Progenitor cell of endocrine pancreas (in vitro differentiated cells): ENCODE measurements around the gene DCBLD2. TPM values are rescaled to one million over a fixed set of nuclear protein-coding genes. Genes with fewer than 3 reads are reported as not detected.
"Not testable (repeated sequence)": the region's sequence is repeated elsewhere in the genome, so short reads cannot be mapped to it uniquely, and the experiment has no call there.

Experiments used
- DNase-seq: peaks from one replicate; pipeline ENCODE4 v3.0.0; 2021; ENCODE audit warnings: low spot score; ENCODE audit not compliant: unreplicated experiment
- H3K27ac Mint-ChIP-seq: 2 replicates; pipeline ENCODE4 v1.8.0; 2021; ENCODE audit warnings: mild to moderate bottlenecking, moderate library complexity, mixed read lengths
- H3K27me3 Mint-ChIP-seq: 2 replicates; pipeline ENCODE4 v1.8.0; 2021; ENCODE audit warnings: mixed read lengths
- H3K36me3 Mint-ChIP-seq: 2 replicates; pipeline ENCODE4 v1.8.0; 2022; ENCODE audit warnings: mixed read lengths; ENCODE audit not compliant: insufficient read depth
- H3K4me1 Mint-ChIP-seq: 2 replicates; pipeline ENCODE4 v1.8.0; 2021; ENCODE audit warnings: low read depth, mixed read lengths
- H3K4me3 Mint-ChIP-seq: 2 replicates; pipeline ENCODE4 v1.8.0; 2021; ENCODE audit warnings: low read depth, mild to moderate bottlenecking, moderate library complexity, mixed read lengths
- H3K9me3 Mint-ChIP-seq: 2 replicates; pipeline ENCODE4 v1.8.0; 2021; ENCODE audit warnings: low read depth, mixed read lengths
- CTCF ChIP-seq: fragments of 200-600 bp; sonication (generic); IDR thresholded peaks from one replicate; pipeline ENCODE4 v1.5.0; 2021; ENCODE audit warnings: antibody characterized with exemption, mild to moderate bottlenecking; ENCODE audit not compliant: unreplicated experiment
- total RNA-seq: library from RNA; stranded (reverse); gene quantifications from 2 replicates; pipeline ENCODE4 v1.2.1, GENCODE V29; 2021

DCBLD2 gene
- total RNA-seq, 1 donor from 2014 or later = 85.5 TPM

- H3K27me3 Mint-ChIP-seq = no peaks in the 10 kb centered on the region
- peaks cover 37% of the 10 kb centered on the region for H3K9me3 Mint-ChIP-seq
- no peak for TF ChIP-seq CTCF
- H3K4me3 Mint-ChIP-seq = no peak overlapping the region
- H3K27ac Mint-ChIP-seq = no peak overlapping the region
- H3K4me1 Mint-ChIP-seq = no peaks in the 10 kb centered on the region
- no peak for DNase-seq
- peaks cover 53% of the 10 kb centered on the region for H3K36me3 Mint-ChIP-seq
These were observed 32.1 kb downstream of the DCBLD2 start for GRCh38 chr3:98869391-98869790.

GRCh38 chr3:98857971-98858370 is 43.5 kb downstream of the DCBLD2 start:
- not testable (repeated sequence) for DNase-seq, H3K4me3 Mint-ChIP-seq, H3K27me3 Mint-ChIP-seq, H3K4me1 Mint-ChIP-seq, H3K27ac Mint-ChIP-seq
- peaks cover 37% of the 10 kb centered on the region for H3K9me3 Mint-ChIP-seq
- H3K36me3 Mint-ChIP-seq = peaks cover 61% of the 10 kb centered on the region

- H3K4me1 Mint-ChIP-seq, H3K4me3 Mint-ChIP-seq, DNase-seq, H3K27me3 Mint-ChIP-seq, H3K27ac Mint-ChIP-seq: not testable (repeated sequence)
- Mint-ChIP-seq H3K36me3 (peaks cover 55% of the 10 kb centered on the region), H3K9me3 (peaks cover 37% of the 10 kb centered on the region)
These were observed 44.2 kb downstream of the DCBLD2 start for GRCh38 chr3:98857258-98857657.

GRCh38 chr3:98856724-98857123 is 44.8 kb downstream of the DCBLD2 start:
- no peak for DNase-seq
- Mint-ChIP-seq H3K4me1 (no peaks in the 10 kb centered on the region), H3K36me3 (peaks cover 52% of the 10 kb centered on the region), H3K4me3 (no peak overlapping the region), H3K9me3 (peaks cover 33% of the 10 kb centered on the region), H3K27ac (no peak overlapping the region), H3K27me3 (no peaks in the 10 kb centered on the region)
- no peak for TF ChIP-seq CTCF

- H3K4me3 Mint-ChIP-seq = no peak overlapping the region
- no peak for TF ChIP-seq CTCF
- H3K27ac Mint-ChIP-seq = no peak overlapping the region
- no peak for DNase-seq
- H3K9me3 Mint-ChIP-seq = peaks cover 25% of the 10 kb centered on the region
- H3K36me3 Mint-ChIP-seq = peaks cover 43% of the 10 kb centered on the region
- no peaks in the 10 kb centered on the region for H3K27me3 Mint-ChIP-seq
- no peaks in the 10 kb centered on the region for H3K4me1 Mint-ChIP-seq
These were observed 45.6 kb downstream of the DCBLD2 start for GRCh38 chr3:98855806-98856400.

- H3K36me3 Mint-ChIP-seq = peaks cover 14% of the 10 kb centered on the region
- no peaks in the 10 kb centered on the region for H3K4me1 Mint-ChIP-seq
- H3K27ac Mint-ChIP-seq = no peak overlapping the region
- H3K27me3 Mint-ChIP-seq = no peaks in the 10 kb centered on the region
- H3K4me3 Mint-ChIP-seq = no peak overlapping the region
- DNase-seq = no peak
- peaks cover 5% of the 10 kb centered on the region for H3K9me3 Mint-ChIP-seq
- TF ChIP-seq CTCF = no peak
These were observed 53.4 kb downstream of the DCBLD2 start for GRCh38 chr3:98848108-98848507.
